GM19025 (cell line): ENCODE results near the gene SLX4IP.

ENCODE experiments used
- ATAC-seq: cut with Tn5 transposase; IDR thresholded peaks from one replicate; pipeline ENCODE4 v1.9.1; 2021; ENCODE audit warnings: mild to moderate bottlenecking, low read depth, moderate library complexity; ENCODE audit not compliant: unreplicated experiment

The SLX4IP gene

GRCh38 chr20:10513061-10513460 is 78.0 kb downstream of the SLX4IP start:
- no peak for ATAC-seq

DNA sequence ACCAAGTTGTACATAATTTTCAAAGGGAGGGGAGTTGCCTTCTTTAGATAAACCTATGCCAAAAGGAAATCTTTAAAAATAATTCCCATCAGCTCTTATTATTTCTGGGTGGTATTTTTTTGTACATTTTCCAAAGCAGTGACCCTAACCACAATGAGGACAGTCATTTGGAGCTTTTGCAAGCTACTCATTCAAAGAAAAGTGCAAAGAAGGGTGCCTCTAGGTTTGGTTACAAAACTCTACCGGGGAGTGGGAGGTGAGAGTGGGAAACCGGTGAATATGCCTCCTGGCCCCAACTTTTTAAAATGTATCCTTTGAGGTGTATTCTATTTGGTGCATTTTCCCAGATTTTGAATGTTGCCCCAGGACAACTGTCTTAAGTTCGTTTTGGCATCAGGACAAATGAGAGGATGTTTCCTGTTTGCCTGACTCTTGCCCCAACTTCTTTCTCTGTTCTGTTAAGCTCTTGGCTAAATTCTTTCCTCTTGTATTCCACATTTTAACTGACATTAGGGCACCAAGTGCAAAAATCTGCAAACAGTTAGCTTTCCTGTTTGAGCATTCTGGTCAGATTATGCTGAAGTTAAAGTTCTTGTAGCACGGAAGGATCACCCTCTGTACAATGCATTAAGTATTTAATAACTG is 78.9 kb downstream of the SLX4IP start:
- ATAC-seq: no peak

DNA sequence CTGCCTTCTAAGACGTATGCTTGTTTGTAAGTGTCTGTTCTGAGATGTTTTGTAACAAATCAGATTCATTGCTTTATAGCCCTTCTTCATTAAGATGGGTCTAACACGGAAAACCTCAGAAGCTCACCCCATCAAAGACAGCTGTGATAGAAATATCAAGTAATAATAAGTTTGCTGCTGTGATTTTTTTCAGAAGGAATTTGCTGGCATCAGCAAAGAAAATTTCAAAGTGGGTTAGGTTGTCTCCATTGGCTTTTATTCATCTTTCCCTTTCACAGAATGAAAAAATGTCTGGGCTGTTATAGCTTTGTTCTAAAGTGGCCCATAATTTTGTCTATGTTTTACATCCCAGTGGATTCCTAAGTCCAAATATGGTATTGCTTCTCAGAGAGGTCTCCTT is 81.4 kb downstream of the SLX4IP start:
- no peak for ATAC-seq

DNA sequence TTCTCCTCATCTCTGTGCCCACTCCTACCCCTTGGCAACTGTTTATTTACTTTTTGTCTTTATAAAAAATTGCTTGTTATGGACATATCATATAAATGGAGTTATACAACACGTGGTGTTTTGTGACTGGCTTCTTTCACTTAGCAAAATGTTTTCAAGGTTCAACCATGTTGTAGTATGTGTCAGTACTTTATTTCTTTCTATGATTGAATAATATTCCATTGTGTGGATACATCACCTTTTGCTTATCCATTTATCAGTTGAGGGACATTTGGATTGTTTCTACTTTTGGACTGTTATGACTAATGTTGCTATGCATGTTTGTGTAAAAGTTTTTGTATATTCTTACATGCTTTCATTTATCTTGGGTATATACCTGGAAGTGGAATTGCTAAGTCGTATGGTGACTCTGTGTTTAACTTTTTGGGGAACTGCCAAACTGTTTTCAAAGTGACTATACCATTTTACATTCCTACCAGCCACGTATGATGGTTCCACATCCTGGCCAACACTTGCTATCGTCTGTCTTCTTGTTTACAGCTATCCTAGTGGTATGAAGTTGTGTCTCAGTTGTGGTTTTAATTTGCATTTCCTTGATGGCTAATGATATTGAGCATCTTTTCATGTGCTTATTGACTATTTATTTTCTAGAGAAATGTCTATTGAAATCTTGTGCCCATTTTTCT is 84.4 kb downstream of the SLX4IP start:
- ATAC-seq: no peak

- ATAC-seq: no peak
Observed at GRCh38 chr20:10520528-10520927, 85.4 kb downstream of the SLX4IP start.

- ATAC-seq: no peak
Observed at GRCh38 chr20:10521068-10521831, 86.1 kb downstream of the SLX4IP start.

GRCh38 chr20:10521836-10522235 is 86.7 kb downstream of the SLX4IP start:
- no peak for ATAC-seq

DNA sequence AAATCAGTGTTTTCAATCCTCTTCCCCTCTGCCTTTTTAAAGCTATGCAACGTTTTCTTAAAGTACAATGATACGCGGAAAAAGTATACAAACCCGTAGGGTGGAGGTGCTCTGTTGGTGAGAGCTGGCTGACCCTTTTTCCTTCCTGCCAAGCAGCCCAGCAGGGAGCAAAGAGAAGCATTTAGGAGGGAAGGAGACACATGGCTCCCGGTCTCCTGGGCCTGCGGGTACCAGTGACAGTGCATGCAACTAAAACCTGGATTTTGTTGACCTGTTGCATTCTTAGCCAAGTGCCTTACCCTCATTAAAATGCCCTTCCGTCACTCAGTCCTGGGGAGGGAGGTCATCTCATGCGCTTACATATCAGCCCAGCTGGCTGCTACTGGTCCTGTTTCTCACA is 87.2 kb downstream of the SLX4IP start:
- ATAC-seq: no peak

DNA sequence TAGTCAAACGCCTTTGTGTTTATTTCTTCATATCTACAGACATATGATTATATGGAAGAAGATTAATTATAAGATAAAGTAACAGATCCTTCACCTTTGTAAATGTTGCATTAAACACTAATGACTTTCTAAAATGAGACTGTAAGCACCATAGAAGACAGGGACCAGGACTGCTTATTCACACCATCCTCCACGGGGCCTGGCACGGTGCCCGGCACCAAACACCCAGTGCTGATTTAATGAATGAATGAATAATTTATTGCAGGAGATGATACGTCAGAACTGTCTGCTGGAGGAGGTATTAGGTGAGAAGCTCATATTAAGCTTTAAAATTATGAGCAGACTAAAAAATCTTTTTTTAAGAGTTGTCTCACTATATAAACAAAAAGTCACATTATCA is 88.3 kb downstream of the SLX4IP start:
- no peak for ATAC-seq

DNA sequence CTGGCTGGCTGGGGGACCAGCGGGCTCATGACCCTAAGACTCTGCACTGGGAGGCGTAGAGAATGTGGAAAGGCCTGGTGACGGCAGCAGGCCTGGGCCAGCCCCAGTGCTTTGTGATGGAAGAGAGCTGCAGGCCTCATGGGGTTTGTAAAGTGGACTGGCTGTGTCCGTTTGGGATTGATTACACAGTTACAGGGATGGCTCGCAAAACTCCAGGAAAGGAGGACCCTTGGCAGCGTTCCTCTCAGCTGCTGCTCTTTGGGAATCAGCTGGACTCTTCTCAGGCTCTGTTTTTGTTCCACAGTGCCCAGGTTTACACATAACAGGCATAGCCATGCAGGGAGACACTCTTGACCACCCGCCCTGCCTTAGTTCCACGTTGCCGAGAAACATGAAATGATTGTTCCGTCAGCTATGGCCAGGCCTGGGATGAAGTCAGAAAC is 89.0 kb downstream of the SLX4IP start:
- no peak for ATAC-seq

DNA sequence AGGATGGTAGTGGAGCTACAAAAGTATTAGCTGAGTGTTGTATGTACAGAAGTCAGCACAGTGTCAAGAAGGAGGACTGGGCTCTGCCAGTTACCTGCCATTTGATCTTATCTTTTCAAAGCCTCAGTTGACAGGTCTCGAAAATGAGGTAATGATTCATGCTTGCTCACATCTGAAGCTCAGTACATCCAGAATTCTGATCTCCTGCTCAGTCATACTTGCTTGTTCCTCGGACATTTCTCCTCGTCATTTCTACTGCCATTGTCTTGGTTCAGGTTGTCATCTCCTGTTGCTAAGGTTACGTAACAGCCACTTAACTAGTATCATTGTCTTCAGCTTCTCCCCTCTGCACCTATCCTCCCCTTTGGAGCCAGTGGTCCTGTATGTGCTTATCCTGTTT is 89.5 kb downstream of the SLX4IP start:
- ATAC-seq: no peak

- ATAC-seq: no peak
Observed at GRCh38 chr20:10527781-10528180, 92.7 kb downstream of the SLX4IP start.

DNA sequence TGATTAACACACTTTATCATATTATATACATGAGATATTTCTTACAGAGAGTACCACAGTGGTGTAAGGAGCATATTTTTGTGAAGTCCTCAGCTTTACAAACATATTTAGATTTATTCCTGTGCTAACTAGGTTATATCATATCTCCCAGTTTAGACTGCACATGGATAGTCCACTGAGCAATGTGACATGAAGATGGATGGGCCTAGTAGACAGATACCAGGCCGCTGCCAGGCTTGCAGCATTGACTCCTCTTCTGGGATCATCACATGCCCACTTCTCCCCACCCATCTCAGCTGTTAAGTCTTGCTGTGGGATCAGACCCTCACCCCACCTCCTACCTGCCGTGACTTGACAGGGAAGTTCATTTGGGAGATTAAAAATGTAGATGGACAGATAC is 95.8 kb downstream of the SLX4IP start:
- no peak for ATAC-seq

DNA sequence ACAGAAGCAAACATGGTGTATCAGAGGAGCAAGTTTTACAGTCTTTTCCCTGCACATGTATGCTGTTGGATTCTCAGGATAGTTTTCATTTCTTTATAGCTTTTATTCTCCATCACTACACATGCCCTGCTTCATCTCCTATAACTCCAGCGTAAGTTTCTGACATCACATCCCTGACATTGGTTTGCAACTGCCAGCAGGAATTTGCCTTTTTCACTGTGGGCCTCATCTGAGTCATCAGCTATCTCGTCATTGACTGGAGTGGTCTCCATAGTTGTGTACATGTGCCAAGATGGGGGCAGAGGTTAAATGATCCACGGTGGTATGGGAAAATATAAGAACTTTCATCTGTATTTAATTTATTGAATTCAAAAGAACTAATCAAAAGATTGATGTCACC is 96.7 kb downstream of the SLX4IP start:
- ATAC-seq: no peak

GRCh38 chr20:10532361-10532760 is 97.3 kb downstream of the SLX4IP start:
- ATAC-seq: no peak

- ATAC-seq: no peak
Observed at GRCh38 chr20:10536531-10536930, 101.4 kb downstream of the SLX4IP start.

GRCh38 chr20:10537850-10538480 is 102.9 kb downstream of the SLX4IP start:
- no peak for ATAC-seq

DNA sequence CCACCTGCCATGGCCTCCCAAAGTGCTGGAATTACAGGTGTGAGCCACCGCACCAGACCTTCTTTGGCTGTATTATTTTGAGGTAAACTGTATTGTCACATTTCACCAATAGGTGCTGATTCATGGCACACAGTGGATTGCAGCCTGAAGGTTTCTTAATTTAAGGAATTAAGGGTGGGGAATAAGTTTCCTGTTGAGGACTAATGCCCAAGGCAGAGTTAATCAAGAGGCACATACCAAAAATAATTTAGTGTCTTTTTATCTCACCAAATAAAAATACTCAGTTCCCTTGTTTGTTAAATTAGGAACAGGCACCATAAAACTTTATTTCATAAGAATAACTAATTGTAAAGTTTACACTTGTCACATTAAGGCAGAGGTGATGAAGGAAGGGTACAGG is 103.7 kb downstream of the SLX4IP start:
- no peak for ATAC-seq

DNA sequence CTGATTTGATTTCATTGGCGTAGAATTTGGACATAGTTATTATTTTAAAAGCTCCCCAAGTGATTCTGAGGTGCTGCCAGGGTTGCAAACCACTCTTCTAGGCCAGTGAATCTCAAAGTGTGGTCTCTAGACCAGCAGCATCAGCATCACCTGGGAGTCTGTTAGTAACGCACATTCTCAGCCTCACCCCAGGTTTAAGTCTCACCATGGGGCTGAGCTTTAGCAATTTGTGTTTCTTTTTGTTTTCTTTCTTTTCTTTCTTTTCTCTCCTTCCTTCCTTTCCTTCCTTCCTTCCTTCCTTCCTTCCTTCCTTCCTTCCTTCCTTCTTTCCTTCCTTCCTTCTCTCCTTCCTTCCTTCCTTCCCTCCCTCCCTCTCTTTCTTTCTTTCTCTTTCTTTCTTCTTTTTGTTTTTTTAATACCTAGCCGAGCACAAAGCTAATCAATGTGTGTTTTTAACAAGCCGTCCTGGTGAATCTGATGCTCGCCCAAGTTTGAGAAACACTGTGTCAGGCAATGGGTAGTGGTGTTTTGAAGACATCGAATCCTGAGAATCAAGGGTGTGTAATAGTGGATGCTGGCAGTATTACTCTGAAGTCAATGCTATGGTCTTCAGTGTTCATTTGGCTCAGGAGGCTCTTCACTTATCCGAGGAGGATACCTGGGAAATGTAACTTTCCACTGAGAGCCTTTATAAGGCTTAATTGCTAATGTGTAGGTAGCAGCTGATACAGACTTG is 104.9 kb downstream of the SLX4IP start:
- no peak for ATAC-seq

- ATAC-seq: no peak
Observed at GRCh38 chr20:10540636-10541493, 105.8 kb downstream of the SLX4IP start.
